GM23248 (cell line): ENCODE measurements around the gene DENND2D.

Experiments used
- EZH2 ChIP-seq: fragments of 200-600 bp; sonication (generic); IDR thresholded peaks from 2 replicates; pipeline ENCODE4 v1.6.1; 2018; ENCODE audit warnings: antibody characterized with exemption, mild to moderate bottlenecking; ENCODE audit not compliant: insufficient read depth, poor library complexity, severe bottlenecking
- EZH2phosphoT487 ChIP-seq: fragments of 200-600 bp; sonication (generic); IDR thresholded peaks from 2 replicates; pipeline ENCODE4 v1.6.1; 2018; ENCODE audit warnings: antibody characterized with exemption, moderate library complexity, mild to moderate bottlenecking, low read depth; ENCODE audit not compliant: insufficient read depth

DNA sequence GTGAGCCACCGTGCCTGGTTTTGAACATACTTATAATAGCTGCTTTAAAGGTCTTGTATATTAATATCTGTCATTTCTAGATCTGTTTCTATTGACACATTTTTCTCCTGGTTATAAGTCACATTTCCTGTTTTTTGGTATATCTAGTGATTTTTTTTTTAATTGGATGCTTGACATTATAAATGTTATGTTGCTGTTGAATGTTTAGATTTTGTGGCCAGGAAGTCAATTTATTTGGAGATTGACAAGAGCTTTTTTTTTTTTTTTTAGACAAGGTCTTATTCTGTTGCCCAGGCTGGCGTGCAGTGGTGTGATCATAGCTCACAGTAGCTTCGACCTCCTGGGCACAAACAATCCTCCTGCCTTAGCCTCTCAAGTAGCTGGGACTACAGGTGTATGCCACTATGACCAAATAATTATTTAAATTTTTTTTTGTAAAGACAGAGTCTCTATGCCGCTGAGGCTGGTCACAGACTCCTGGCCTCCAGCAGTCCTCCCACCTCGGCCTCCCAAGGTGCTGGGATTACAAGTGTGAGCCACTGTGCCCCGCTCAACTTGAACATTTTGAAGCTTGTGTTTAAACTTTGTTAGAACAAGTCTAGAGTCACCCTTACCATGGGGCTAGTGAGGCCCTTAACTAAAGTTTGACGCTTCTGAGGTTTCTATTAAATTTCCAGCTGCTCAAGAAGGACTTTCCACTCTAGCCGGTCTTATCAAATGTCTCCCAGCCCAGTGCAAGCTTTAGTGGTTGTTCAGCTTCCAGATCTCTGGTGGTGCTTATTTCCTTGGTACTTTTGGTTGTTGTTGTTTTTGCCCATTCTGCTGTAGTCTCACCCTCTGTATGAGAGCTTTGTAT, 18.5 kb upstream of the DENND2D start:
- TF ChIP-seq EZH2, result no peak
- TF ChIP-seq EZH2phosphoT487, result no peak
